Suprapubic skin (tissue), 4 donors: ENCODE data around the gene MRPL32. TPM values are rescaled to one million over a fixed set of nuclear protein-coding genes. Genes with fewer than 3 reads are reported as not detected.
"Not testable (repeated sequence)": the region's sequence is repeated elsewhere in the genome, so short reads cannot be mapped to it uniquely, and the experiment has no call there.

Experiments
- DNase-seq, 2 donors: peaks; one replicate each; pipeline ENCODE4 v3.0.0-alpha.2; 2019; ENCODE audit warnings: low spot score in 2 of 2
- H3K27ac ChIP-seq: fragments of 200-600 bp; sonication (generic); one replicate; pipeline ENCODE4 v1.5.1; 2019
- H3K27me3 ChIP-seq: fragments of 200-600 bp; sonication (generic); one replicate; pipeline ENCODE4 v1.5.1; 2019
- H3K36me3 ChIP-seq: fragments of 200-600 bp; sonication (generic); one replicate; pipeline ENCODE4 v1.5.1; 2019
- H3K4me1 ChIP-seq: fragments of 200-600 bp; sonication (generic); one replicate; pipeline ENCODE4 v1.5.1; 2019
- H3K4me3 ChIP-seq: fragments of 200-600 bp; sonication (generic); one replicate; pipeline ENCODE4 v1.5.1; 2019; ENCODE audit warnings: mild to moderate bottlenecking
- H3K9me3 ChIP-seq: fragments of 200-600 bp; sonication (generic); one replicate; pipeline ENCODE4 v1.5.1; 2019
- CTCF ChIP-seq, 2 donors: fragments of 200-600 bp in 1 of 2; fragments of 450-650 bp in 1 of 2; sonication (generic) in 1 of 2; IDR thresholded peaks; one replicate each; pipeline ENCODE4 v1.5.1; 2016 to 2019; ENCODE audit warnings: antibody characterized with exemption in 2 of 2, mild to moderate bottlenecking in 1 of 2, moderate library complexity in 1 of 2
- EP300 ChIP-seq: sonication (generic); formaldehyde crosslinking; IDR thresholded peaks from one replicate; pipeline ENCODE4 v1.6.1; 2017; ENCODE audit warnings: antibody characterized with exemption
- POLR2A ChIP-seq, 2 donors: fragments of 450-650 bp; IDR thresholded peaks; one replicate each; pipeline ENCODE4 v1.6.1; 2017; ENCODE audit warnings: antibody characterized with exemption in 2 of 2, mild to moderate bottlenecking in 2 of 2, moderate library complexity in 2 of 2
- POLR2AphosphoS5 ChIP-seq, 3 donors: sonication (generic); formaldehyde crosslinking; IDR thresholded peaks; one replicate each; pipeline ENCODE4 v1.6.1; 2017; ENCODE audit warnings: antibody characterized with exemption in 3 of 3
- WGBS: methylation state at CpG from one replicate; pipeline ENCODE4 v1.1.5; 2018; 5-methylcytosine and 5-hydroxymethylcytosine counted together
- total RNA-seq, 4 donors: library from RNA; depleted of rRNA; stranded (reverse); fragments of >200 nt; gene quantifications; one replicate each; pipeline ENCODE4 v1.1.0, GENCODE V29; 2016

Gene MRPL32
- 10 to 100 TPM; 32.9 to 47.2 (median 35.9) TPM for total RNA-seq

- DNase-seq, result peak; percentile 97
- Histone ChIP-seq H3K36me3 (peaks cover 21% of the 10 kb centered on the region), H3K9me3 (no peaks in the 10 kb centered on the region), H3K27ac (peak within 1 kb of the TSS; percentile 86), H3K4me1 (peaks cover 49% of the 10 kb centered on the region), H3K4me3 (peak within 1 kb of the TSS; percentile 94), H3K27me3 (no peaks in the 10 kb centered on the region)
- WGBS, result under 1% methylated on average over 46 of the region's 56 CpGs
- TF ChIP-seq POLR2AphosphoS5 (IDR thresholded peaks at IDR 0.05), result peak in 2 of 3 donors; percentile 8 to 80
- no peak for TF ChIP-seq EP300
- TF ChIP-seq POLR2A (IDR thresholded peaks at IDR 0.05), result peak in 1 of 2 donors; percentile 46
- TF ChIP-seq CTCF (IDR thresholded peaks at IDR 0.05), result no peak
Observed at GRCh38 chr7:42931834-42932651, at the start of gene MRPL32, which contains the start of gene PSMA2. TSS of gene MRPL32 (plus strand) at chr7:42932376. CDS start at chr7:42932387, 11 bp downstream. TSS of gene PSMA2 (minus strand) at chr7:42932174. CDS start at chr7:42932158, 16 bp downstream.

GRCh38 chr7:42883950-42884349, 48.2 kb upstream of the MRPL32 start:
- no peaks in the 10 kb centered on the region for H3K27me3 ChIP-seq
- no peaks in the 10 kb centered on the region for H3K36me3 ChIP-seq
- H3K4me3 ChIP-seq, result no peak overlapping the region
- H3K9me3 ChIP-seq, result no peaks in the 10 kb centered on the region
- no peak for DNase-seq
- H3K27ac ChIP-seq, result no peak overlapping the region
- 87% methylated on average over 6 of the region's 6 CpGs for WGBS
- TF ChIP-seq POLR2A (IDR thresholded peaks at IDR 0.05), result no peak
- no peak for TF ChIP-seq EP300
- TF ChIP-seq POLR2AphosphoS5 (IDR thresholded peaks at IDR 0.05), result no peak
- no peak for TF ChIP-seq CTCF (IDR thresholded peaks at IDR 0.05)
- peaks cover 14% of the 10 kb centered on the region for H3K4me1 ChIP-seq

GRCh38 chr7:42885183-42885582, 47.0 kb upstream of the MRPL32 start:
- not testable (repeated sequence) for H3K27me3 ChIP-seq, H3K4me3 ChIP-seq, H3K9me3 ChIP-seq, DNase-seq, H3K27ac ChIP-seq, H3K36me3 ChIP-seq
- peaks cover 16% of the 10 kb centered on the region for H3K4me1 ChIP-seq
- WGBS, result 93% methylated on average over 8 of the region's 8 CpGs

GRCh38 chr7:42886129-42886528, 46.0 kb upstream of the MRPL32 start:
- H3K27ac ChIP-seq, result no peak overlapping the region
- H3K27me3 ChIP-seq, result no peaks in the 10 kb centered on the region
- no peaks in the 10 kb centered on the region for H3K36me3 ChIP-seq
- 77% methylated on average over 2 of the region's 2 CpGs for WGBS
- H3K4me3 ChIP-seq, result no peak overlapping the region
- no peaks in the 10 kb centered on the region for H3K9me3 ChIP-seq
- no peak for DNase-seq
- TF ChIP-seq EP300 (no peak), POLR2AphosphoS5 (IDR thresholded peaks at IDR 0.05) (no peak), CTCF (IDR thresholded peaks at IDR 0.05) (no peak), POLR2A (IDR thresholded peaks at IDR 0.05) (no peak)
- peaks cover 16% of the 10 kb centered on the region for H3K4me1 ChIP-seq

GRCh38 chr7:42886893-42887505, 45.2 kb upstream of the MRPL32 start:
- no peak for TF ChIP-seq CTCF (IDR thresholded peaks at IDR 0.05)
- TF ChIP-seq POLR2A (IDR thresholded peaks at IDR 0.05), result no peak
- TF ChIP-seq POLR2AphosphoS5 (IDR thresholded peaks at IDR 0.05), result no peak

More at GRCh38 chr7:42886893-42887505, 45.2 kb upstream of the MRPL32 start:
- peaks cover 16% of the 10 kb centered on the region for H3K4me1 ChIP-seq
- no peaks in the 10 kb centered on the region for H3K27me3 ChIP-seq
- no peak for DNase-seq
- H3K4me3 ChIP-seq, result no peak overlapping the region
- no peaks in the 10 kb centered on the region for H3K9me3 ChIP-seq
- H3K36me3 ChIP-seq, result no peaks in the 10 kb centered on the region
- no peak overlapping the region for H3K27ac ChIP-seq
